Stimulated activated CD8-positive, alpha-beta memory T cell treated with anti-CD3 and anti-CD28 coated beads, Interleukin-7, amount 100 ng/mL, for 1 hour (primary cell): ENCODE data around the gene RAPGEF4.
"Not testable (repeated sequence)": the region's sequence is repeated elsewhere in the genome, so short reads cannot be mapped to it uniquely, and the experiment has no call there.

Experiments
- DNase-seq, 2 donors: peaks; one replicate each; pipeline ENCODE4 v3.0.0-alpha.2; 2020; ENCODE audit warnings: low read depth in 2 of 2

The RAPGEF4 gene

DNA sequence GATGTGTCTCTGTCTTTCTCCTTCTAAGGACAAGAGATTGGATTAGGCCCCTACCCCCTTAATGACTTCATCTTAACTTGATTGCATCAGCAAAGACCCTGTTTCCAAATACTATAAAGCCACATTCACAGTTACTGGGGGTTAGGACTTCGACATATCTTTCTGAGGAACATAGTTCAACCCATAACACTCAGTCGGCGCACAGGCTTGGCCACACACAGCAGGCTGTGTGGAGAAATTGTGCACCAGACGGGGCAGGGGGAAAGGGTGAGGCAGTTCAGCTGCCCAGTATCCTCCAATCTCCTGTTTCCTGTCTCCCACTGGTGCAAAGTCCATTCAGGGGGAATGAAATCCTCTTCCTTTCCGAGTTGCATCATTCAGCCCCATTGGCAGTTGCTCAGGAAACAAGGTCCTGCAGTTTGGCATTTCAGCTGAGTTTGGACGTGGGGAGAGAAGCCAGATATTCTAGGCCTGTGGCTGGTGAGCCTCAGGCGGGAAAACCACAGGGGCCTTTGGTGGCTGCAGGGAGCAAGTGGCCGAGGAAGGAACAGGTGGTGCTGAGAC is 9.4 kb upstream of the RAPGEF4 start:
- DNase-seq, result no peak

DNA sequence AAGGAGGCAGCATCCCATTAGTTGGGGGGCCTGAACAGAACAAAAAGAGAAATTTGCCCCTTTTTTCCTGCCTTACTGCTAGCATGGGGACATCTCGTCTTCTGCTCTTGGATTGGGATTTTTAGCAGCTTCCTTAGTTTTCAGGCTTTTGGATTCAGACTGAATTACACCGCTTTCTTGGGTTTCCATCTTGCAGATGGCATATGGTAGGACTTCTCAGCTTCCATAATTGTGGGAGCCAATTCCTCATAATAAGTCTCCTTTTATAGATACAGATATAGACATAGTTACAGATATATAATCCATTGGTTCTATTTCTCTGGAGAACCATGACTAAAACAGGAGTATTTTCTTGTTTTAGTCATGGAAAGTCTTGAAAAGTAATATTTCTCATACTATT is 5.2 kb upstream of the RAPGEF4 start:
- DNase-seq, result no peak

DNA sequence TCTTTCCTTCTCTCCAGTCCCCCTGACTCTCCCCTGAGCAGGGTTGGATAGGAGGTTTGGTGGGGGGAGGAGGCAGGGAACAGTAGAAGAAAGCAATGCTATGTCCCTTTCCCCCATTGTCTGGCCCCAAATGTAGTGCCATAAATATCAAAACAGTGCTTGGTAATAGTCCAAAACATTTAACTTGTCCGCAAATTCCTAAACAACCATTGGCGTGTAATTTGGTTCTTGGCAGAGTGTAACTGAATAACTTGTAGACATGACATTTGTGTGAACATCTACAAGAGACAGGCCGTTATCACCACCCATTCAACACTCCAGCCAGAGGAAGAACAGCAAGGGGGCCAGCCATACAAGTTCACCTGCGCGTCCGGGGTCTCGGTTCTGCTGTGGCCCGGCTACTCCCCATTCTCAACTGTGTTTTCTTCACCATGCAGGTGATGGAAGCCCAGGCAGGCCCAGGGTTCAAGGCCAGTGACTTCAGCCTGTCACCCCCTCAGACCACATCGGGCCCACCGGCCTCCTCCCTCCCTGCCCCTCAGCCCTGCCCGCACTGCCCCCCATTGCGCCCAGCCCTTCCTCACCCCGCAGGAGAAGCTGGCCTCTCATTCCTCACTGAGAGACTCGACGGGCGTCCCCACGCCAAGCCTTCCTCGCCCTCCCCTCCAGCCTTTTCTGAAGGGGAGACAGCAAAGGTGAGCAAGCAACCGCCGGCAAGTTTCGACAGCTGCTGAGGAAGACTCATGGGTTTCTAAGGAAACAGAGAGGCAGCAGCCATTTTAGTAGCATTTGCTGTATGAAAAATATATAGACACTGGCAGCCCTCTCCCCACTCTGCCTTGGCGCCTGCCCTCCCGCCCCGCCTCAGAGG is 699 bp upstream of the RAPGEF4 start:
- no peak for DNase-seq

DNA sequence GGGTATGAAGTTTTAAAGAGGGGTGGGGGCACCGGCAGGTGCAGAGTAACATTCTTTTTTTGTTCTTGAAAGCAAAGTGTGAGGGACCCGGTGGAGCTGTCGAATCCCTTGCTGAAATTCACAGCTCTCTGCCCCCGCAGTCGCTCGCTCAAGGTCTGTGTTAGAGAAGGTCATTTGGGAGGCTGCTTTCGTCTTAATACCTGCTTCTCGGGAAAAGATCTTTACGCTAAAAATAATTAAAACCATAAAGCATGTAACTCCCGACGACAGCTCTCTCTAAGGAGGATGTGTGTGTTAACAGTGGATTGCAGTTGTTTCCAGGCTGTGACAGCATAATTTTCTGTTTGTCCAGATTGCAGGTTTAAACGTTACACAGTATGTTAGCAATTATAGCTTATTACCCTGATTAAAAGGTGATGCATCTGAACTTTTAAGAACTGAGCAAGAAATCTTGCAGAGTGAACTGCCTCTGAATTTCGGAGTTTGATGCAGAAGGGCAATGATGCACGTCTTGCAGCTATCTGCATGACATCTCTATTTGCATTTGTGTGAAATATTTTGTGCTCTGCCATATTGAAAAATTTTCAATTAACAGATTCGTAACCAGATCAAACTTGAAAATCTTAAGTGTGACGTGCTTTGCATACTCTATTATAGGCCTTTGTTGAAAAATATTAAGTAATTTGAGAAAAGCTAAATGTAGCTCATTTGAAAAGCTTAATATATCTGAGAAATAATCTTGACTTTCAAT is 954 bp downstream of the RAPGEF4 start:
- no peak for DNase-seq

DNA sequence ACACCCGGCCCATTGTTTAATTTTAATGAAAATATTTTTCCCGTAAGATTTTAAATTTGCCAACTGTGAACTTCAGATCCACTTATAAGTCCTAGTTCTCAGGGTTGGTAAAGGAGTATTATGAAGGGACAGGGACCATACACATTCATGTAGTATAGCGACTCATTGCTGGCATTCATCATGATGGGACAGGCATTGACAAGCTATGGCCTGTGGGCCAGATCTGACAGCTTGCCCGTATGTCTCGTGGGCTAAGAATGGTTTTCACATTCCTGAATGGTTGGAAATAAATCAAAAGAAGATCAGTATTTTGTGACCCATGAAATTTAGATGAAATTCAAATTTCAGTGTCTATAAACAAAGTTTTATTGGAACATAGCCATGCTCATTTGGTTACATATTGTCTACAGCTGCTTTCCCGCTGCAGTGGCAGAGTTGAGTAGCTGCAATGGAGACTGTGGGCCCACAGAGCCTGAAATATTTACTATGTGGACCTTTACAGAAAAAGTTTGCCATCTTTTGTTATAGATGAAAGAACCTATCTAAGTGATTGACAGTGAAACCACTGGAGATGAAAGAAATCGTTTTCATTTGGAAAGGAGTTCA is 4.1 kb downstream of the RAPGEF4 start:
- DNase-seq, result no peak

DNA sequence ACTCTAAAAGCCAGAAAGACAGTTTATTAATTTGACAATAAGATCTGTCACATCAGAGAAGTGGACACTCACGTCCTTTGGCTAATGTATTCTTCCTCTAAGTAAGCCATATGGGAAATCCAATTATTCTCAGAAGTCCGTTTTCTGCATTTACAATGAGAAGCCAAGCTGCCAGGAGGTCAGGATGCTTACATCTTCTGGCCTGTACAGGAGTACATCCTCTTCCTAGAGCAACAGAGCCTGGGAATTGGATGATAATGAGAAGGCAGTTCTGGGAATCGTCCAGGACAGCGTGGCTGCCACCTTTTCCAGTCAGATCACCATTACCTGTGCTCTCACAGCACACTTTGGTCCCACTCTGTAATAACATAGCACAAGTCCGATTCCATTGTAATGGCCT is 5.2 kb downstream of the RAPGEF4 start:
- DNase-seq, result no peak

DNA sequence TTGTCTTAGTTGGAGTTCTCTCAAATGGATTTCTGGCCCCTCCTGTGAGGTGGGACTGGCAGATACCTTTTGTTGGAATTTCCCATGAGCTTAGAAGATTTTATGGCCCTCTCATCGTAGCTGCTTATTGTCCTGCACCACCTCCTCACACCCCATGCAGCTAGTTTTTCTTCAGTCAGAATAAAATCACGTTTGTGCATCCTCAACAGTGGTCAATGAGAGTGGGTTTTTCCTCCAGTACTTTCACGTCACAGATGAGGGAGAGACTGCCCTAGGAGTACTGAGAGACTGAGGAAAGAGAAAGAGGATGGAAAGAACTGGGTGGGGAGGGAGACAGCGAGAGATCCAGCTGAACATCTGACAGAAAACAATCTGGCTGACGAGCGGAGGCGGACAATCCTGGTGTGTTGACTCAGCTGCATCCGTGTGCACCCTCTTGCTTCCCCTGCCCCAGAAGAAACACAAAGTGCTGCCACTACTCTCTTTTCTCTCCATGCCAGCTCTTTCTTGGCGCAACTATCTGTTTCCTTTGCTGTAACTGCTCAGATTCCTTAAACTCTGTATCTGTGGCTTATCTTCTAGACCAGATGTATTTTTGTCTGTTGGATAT is 7.4 kb downstream of the RAPGEF4 start:
- no peak for DNase-seq

DNA sequence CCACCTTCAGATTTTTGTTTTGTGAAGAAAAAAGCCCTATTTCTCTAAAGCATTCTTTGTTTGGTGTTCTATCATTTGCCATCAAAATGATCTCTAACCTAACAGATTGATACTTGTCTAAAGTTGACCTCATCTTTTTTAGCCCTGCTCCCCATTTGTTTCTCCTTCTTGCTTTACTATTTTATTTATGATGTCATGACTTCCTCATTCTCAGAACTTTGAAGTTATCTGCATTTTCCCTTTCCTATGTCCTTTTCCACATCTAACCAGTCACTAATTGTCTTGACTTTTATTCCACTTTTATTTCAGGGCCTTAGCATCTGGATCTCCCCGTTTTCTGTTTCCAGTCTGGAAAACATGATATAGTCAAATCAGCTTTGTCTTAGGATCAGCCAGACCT is 8.3 kb downstream of the RAPGEF4 start:
- no peak for DNase-seq

DNA sequence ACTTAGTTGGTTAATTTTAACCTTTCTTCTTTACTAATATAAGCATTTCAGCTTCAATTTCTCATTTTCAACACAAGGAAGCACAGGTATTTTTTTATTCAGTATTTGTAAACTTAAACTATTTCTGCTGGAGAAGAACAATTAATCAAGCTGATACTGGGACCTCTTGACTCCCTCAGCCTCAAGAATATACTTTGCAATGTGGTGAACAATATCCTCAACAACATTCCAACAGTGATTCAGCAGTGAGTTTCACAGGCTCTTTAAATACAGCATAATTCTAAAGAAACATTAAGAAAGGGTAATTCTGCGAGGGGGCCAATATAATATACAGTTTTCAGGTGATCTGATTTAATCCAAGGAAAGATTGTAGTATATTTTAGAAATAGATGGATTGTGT is 10.0 kb downstream of the RAPGEF4 start:
- no peak for DNase-seq

DNA sequence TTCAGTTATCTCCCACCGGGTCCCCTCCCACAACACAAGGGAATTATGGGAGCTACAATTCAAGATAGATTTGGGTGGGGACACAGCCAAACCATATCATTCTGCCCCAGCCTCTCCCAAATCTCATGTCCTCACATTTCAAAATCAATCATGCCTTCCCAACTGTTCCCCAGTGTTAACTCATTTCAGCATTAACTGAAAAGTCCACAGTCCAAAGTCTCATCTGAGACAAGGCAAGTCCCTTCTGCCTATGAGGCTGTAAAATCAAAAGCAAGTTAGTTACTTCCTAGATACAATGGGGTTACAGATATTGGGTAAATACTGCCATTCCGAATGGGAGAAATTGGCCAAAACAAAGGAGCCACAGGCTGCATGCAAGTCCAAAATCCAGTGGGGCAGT is 12.9 kb downstream of the RAPGEF4 start:
- DNase-seq, result not testable (repeated sequence)

DNA sequence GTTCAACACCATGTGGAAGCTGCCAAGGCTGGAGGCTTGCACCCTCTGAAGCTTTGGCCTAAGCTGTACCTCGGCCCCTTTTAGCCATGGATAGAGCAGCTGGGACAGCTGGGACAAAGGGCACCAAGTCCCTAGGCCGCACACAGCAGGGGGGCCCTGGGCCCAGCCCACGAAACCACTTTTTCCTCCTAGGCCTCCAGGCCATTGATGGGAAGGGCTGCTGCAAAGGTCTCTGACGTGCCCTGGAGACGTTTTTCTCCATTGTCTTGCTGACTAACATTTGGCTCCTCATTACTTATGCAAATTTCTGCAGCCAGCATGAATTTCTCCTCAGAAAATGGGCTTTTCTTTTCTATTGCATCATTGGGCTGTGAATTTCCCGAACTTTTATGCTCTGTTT is 13.7 kb downstream of the RAPGEF4 start:
- no peak for DNase-seq

DNA sequence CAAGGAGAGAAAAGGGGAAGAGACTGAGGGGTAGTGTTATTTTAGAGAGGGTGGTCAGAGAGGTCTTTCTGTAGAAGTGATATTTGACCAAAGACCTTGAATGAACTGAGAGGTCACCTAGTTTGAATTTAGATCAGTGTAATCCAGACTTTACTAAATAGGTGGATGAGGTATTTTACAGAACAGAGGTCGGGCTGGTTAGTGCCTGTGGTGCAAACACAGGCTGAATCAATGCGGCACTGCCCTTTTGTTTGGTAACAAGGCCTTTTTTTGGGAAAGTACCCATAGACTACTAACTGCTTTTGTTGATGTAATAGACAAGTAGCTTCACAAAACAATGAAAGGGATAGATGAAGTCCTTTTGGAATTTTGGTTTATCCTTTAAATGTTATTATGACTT is 15.9 kb downstream of the RAPGEF4 start:
- DNase-seq, result no peak

DNA sequence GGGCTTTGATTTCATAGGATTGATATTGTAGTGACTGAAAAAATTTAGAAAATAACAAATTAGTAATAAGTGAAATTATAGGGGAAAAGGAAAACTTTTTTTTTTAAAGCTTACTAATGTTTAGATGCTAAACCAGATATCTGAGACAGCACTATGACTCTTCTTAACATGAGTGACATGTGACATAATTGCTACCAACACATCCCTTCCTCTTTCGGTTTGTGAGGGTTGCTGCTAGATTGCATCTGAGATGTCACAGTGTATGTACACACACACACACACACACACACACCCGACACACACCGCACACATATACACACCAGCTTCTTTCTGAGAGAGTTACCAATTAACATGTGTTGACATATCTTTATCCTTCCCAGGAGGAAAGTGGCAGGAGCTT is 18.0 kb downstream of the RAPGEF4 start:
- DNase-seq, result no peak

DNA sequence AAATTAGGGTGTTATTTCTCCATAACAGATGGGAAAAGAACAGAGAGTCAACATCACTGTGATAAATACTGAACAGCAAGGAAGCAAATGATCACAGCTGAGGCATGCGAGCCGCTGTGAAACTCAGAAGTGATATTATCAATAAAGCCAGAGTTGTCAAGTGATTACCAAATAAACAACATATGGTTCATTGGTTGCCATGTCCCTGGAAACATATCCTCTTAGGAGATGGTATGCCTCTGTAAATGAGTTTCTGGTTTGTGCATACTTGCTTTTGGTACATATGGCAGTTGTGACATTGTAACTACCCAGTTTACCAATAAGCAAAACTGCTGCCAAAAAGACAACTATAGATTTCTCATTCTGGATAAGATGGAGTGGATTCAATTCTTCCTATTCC is 23.8 kb downstream of the RAPGEF4 start:
- no peak for DNase-seq

DNA sequence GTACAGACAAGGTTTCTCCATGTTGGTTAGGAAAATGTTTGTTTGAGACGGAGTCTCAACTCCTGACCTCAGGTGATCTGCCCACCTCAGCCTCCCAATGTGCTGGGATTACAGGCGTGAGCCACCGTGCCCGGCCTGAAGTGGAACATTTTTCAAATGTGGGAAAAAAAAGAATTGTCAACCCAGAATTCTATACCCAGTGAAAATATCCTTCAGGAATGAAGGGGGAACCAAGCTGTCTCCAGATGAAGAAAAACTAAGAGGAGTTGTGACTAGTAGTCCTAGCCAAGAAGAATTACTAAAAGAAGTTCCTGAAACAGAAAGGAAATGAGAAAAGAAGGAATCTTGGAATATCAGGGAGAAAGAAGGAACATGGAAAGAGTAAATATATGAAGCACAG is 25.7 kb downstream of the RAPGEF4 start:
- no peak for DNase-seq

DNA sequence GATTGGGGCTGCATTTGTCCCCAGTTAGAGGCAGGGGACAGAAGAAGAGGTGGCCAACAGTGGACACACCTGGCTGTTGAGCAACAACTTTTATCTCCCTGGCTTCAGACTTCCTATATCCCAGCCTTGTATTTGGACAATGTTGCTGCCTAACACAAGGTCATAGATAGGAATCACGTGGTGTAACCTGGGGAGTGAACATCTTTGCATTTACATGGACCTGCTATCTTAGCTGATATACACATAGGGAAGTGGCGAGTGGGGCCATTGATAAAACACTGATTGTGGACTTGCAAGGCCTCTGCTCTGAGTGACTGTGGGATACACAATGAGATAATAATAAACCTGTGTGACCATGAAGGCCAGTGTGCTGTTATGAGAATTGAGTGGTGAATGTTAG is 26.9 kb downstream of the RAPGEF4 start:
- no peak for DNase-seq

DNA sequence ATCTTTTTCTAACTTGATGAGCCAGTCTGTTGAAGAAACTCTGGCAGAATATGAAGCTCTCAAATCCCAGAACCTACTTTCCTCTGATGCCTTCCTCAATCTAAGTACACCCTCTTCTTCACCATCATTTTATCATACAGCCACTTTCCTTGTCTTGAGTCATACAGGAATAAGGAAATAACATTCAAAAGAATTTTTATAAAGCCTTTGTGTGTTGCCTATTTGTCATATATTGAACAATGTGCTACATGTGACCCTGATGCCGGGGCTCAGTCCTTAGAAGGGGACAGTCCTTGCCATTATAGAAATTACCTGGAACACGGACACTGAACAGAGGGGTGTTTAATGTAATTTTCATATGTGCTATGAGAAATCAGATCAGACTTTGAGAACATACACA is 27.4 kb downstream of the RAPGEF4 start:
- DNase-seq, result no peak

DNA sequence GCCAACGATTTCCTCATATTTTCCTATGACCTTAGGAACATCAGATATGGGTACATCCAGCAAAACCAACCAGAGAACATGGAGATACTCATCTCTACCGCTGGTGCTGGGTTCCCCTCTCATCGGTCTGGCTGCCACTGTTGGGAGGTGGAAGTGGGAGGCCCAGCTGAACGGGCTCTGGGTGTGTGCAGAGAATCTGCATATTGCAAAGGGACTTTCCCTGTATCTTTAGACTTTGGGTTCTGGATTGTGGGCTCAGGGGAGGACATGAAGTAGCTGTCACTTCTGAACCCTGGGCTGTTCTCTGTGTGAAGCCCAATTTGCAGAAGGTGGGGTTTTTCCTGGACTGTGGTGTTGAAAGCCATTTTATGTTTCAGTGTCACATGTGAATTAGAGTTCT is 30.0 kb downstream of the RAPGEF4 start:
- no peak for DNase-seq

DNA sequence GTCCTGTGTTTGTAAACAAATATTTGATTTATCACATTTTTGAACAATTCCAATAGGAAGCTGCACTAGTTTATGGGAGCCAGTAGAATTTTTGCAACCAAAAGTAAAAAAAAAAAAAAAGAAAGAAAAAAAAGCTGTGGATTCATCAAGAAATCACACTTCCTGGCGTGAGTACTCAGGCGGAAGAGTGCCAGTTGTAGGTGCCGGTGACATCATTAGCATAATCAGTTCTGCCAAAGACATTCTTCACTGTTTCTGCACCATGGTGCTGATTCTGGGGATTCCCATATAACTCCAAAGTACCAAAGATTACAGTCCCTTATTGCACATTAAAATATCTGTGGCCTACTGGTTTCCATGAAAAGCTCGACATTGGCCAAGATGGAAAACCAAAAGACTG is 32.8 kb downstream of the RAPGEF4 start:
- no peak for DNase-seq

DNA sequence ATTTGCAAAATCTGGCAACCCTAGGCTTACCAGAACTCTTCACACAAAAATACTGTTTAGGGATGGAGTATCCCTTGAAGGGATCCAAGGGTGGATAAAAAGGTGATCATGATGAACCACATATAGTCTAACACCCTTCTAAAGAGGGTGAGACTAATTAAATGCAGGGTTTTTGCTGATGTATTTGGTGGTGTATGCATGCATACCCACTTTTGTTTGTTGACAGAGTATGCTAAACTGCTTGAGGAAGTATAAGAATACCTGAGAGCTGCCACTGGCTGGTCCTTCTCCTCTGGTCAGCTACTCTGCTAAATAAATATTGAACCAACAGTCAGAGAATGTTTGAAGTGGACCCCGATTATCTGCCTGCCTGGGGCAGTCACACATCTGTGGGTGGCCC is 34.2 kb downstream of the RAPGEF4 start:
- DNase-seq, result no peak

DNA sequence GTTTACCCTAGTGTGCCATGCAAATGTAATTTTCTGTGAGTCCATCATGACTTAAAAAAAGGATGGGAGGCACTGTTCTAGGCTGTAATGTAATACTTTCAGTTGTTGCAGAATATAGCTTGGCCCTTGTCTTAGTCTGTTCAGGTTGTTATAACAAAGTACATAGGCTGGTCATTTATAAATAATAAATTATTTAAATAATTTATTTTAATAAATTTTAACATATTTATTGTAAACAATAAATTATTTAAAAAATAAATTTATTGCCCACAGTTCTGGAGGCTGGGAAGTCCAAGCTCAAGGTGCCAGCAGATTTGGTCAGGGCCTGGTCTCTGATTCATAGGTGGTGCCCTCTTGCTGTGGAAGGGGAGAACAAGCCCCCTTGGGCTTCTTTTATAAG is 35.2 kb downstream of the RAPGEF4 start:
- no peak for DNase-seq

DNA sequence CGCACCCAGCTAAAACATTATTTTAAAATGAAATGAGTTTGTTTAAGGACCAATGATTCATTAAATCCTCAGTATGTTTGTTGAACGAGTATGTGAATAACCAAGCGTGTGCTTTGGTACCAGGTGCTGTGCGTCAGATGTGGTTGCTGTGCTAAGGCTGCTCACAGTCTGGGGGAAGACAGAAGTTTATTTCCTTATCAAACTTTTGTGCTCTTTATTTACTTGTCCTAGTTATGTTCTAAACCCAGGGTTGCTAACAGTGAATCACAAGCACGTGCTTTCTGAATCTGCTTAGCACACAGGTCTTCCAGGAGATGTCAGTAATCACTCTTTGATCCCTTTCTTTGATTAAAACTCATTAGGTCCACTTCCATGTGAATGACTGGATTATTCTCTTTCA is 37.0 kb downstream of the RAPGEF4 start:
- no peak for DNase-seq
